GM10266 (cell line): ENCODE data around the gene CHRNA4.

Experiments
- DNase-seq: peaks from one replicate; pipeline ENCODE4 v3.0.0; 2012; ENCODE audit errors: extremely low spot score
- CTCF ChIP-seq: IDR thresholded peaks from 2 replicates; pipeline ENCODE4 v1.5.1; 2012; ENCODE audit warnings: mild to moderate bottlenecking, low read depth; ENCODE audit not compliant: control insufficient read depth, insufficient read depth; ENCODE audit errors: missing control alignments

The CHRNA4 gene

GRCh38 chr20:63360850-63361518 is at the start of gene CHRNA4:
CHRNA4 (minus strand) TSS chr20:63361349; CDS start chr20:63361165, 184 bp downstream.
- DNase-seq: no peak
- no peak for TF ChIP-seq CTCF

GRCh38 chr20:63409834-63410435 is 48.8 kb upstream of the CHRNA4 start:
- no peak for DNase-seq
- no peak for TF ChIP-seq CTCF

GRCh38 chr20:63409066-63409833 is 48.1 kb upstream of the CHRNA4 start:
- no peak for TF ChIP-seq CTCF

GRCh38 chr20:63408684-63409046 is 47.5 kb upstream of the CHRNA4 start:
- DNase-seq: no peak
- no peak for TF ChIP-seq CTCF

More at GRCh38 chr20:63409066-63409833, 48.1 kb upstream of the CHRNA4 start:
- DNase-seq: no peak

GRCh38 chr20:63407928-63408683 is 47.0 kb upstream of the CHRNA4 start:
- no peak for DNase-seq

More at GRCh38 chr20:63407928-63408683, 47.0 kb upstream of the CHRNA4 start:
- no peak for TF ChIP-seq CTCF
